Measurements from ENCODE around the gene TFAP2A. TPM values are rescaled to one million over a fixed set of nuclear protein-coding genes. Genes with fewer than 3 reads are reported as not detected.

TFAP2A gene
- total RNA-seq, 6 experiments from 2014 or later = 0.07 to 0.18 (median 0.12) TPM; not detected in 3

DNA sequence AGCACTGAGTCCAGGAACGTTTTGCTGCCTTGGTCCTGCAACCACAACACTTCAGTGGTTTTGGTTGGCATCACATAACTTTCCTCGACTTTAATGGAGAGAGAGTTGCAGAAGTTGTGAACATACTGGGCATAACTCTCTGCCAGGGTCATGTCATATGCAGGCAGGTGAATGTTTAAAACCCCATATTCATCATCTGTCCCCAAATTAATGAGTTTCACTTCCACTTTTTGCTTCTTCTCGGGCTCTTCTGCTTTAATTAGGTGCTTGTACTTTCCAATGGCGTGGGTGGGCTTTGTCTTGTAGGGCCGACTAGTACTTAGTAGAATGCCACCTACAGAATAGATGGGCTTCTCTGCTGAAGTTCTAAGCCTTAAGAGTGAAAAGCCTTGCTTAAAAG lies 45.2 kb upstream of the TFAP2A start:
- no peaks in the 10 kb centered on the region for H3K27me3 ChIP-seq
- no peak for DNase-seq
- WGBS (ENCODE audit: insufficient coverage, low coverage, low lambda C conversion rate, missing lambda C conversion rate) = 49% methylated on average over 4 of the region's 5 CpGs
- TF ChIP-seq POLR2A (IDR thresholded peaks at IDR 0.05) (no peak), CTCF (IDR thresholded peaks at IDR 0.05) (no peak)
- no peak overlapping the region for H3K27ac ChIP-seq
- no peaks in the 10 kb centered on the region for H3K4me1 ChIP-seq
- no peak for ATAC-seq
- H3K36me3 ChIP-seq = no peaks in the 10 kb centered on the region
- no peaks in the 10 kb centered on the region for H3K9me3 ChIP-seq
- intact Hi-C loops (cut with DNase I) = no loop called here
- H3K4me3 ChIP-seq = no peak overlapping the region

- Histone ChIP-seq H3K36me3 (no peaks in the 10 kb centered on the region), H3K4me3 (no peak overlapping the region), H3K9me3 (no peaks in the 10 kb centered on the region), H3K4me1 (no peaks in the 10 kb centered on the region), H3K27ac (no peak overlapping the region), H3K27me3 (no peaks in the 10 kb centered on the region)
- 54% methylated on average over 1 of the region's 1 CpG for WGBS (ENCODE audit: insufficient coverage, low coverage, low lambda C conversion rate, missing lambda C conversion rate)
- TF ChIP-seq CTCF (IDR thresholded peaks at IDR 0.05) (no peak), POLR2A (IDR thresholded peaks at IDR 0.05) (no peak)
- DNase-seq (no peak), ATAC-seq (no peak)
- intact Hi-C loops (cut with DNase I) = no loop called here
Measured at GRCh38 chr6:10458287-10458686, 43.4 kb upstream of the TFAP2A start.

GRCh38 chr6:10453596-10453995 lies 38.7 kb upstream of the TFAP2A start:
- ATAC-seq (no peak), DNase-seq (no peak)
- no peaks in the 10 kb centered on the region for H3K36me3 ChIP-seq
- no peaks in the 10 kb centered on the region for H3K27me3 ChIP-seq
- H3K4me1 ChIP-seq = no peaks in the 10 kb centered on the region
- no peaks in the 10 kb centered on the region for H3K9me3 ChIP-seq
- intact Hi-C loops (cut with DNase I) = no loop called here
- no peak for TF ChIP-seq CTCF (IDR thresholded peaks at IDR 0.05)
- no peak for TF ChIP-seq POLR2A (IDR thresholded peaks at IDR 0.05)
- no peak overlapping the region for H3K27ac ChIP-seq
- H3K4me3 ChIP-seq = no peak overlapping the region

DNA sequence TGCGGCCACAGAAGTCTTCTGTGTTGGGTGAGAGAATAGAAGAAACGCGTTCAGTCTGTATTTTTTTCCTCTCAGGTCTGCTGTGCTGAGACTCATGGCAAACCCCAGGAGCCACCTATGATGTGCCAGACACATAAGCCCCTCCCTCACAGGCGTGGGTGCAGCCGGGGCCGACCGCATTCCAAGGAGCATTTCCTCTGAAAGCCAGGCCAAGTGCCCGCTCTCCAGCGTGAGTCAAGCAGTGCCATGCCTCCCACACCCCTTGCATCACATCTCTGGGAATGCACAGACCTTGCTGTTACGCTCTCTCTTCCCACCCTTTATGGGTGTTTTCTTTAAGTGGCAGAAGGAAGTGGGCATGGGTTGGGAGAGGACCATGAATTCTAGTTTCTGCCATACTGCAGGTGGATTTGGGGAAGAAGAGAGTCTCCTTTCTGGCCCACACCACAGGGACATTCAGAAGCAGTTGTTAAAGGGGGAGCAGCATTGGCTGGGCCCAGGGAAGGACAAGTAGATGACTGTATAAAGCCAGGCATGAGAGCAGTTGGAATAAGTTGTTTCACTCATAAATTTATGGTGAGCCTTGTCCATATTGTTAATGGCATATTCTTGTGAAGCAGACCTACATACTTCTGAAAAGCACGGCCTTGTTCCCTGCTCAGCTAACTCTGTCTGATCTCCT lies 37.1 kb upstream of the TFAP2A start:
- intact Hi-C loops (cut with DNase I) = no loop called here
- Histone ChIP-seq H3K4me1 (no peaks in the 10 kb centered on the region), H3K36me3 (no peaks in the 10 kb centered on the region), H3K27ac (no peak overlapping the region), H3K9me3 (no peaks in the 10 kb centered on the region), H3K4me3 (no peak overlapping the region), H3K27me3 (no peaks in the 10 kb centered on the region)
- ATAC-seq (no peak), DNase-seq (no peak)
- TF ChIP-seq CTCF (IDR thresholded peaks at IDR 0.05) (no peak), POLR2A (IDR thresholded peaks at IDR 0.05) (no peak)
- WGBS (ENCODE audit: insufficient coverage, low coverage, low lambda C conversion rate, missing lambda C conversion rate) = 41% methylated on average over 6 of the region's 11 CpGs

- DNase-seq = no peak
- ATAC-seq = no peak
- TF ChIP-seq POLR2A (IDR thresholded peaks at IDR 0.05) (no peak), CTCF (IDR thresholded peaks at IDR 0.05) (no peak)
- Histone ChIP-seq H3K9me3 (no peaks in the 10 kb centered on the region), H3K4me1 (no peaks in the 10 kb centered on the region), H3K4me3 (no peak overlapping the region), H3K27ac (no peak overlapping the region), H3K36me3 (no peaks in the 10 kb centered on the region), H3K27me3 (no peaks in the 10 kb centered on the region)
- WGBS (ENCODE audit: insufficient coverage, low coverage, low lambda C conversion rate, missing lambda C conversion rate) = 42% methylated on average over 6 of the region's 6 CpGs
- intact Hi-C loops (cut with DNase I) = no loop called here
Measured at GRCh38 chr6:10451394-10451793, 36.5 kb upstream of the TFAP2A start.

Data from right lobe of liver (tissue), 6 donors.